Measurements from ENCODE around the gene FLT3.
A peak's percentile ranks its signal among the peaks of the same experiment; 100 is the strongest.
"Not testable (repeated sequence)": the region's sequence is repeated elsewhere in the genome, so short reads cannot be mapped to it uniquely, and the experiment has no call there.

The FLT3 gene

GRCh38 chr13:28120317-28120716 is 19.9 kb upstream of the FLT3 start:
- no peak overlapping the region for H3K27ac ChIP-seq
- no peak for TF ChIP-seq CTCF (conservative IDR thresholded peaks at IDR 0.05)

GRCh38 chr13:28117689-28118377 is 17.5 kb upstream of the FLT3 start:
- H3K27ac ChIP-seq, result peak overlapping the region; percentile 52
- no peak for TF ChIP-seq CTCF (conservative IDR thresholded peaks at IDR 0.05)

GRCh38 chr13:28116736-28117135 is 16.4 kb upstream of the FLT3 start:
- TF ChIP-seq CTCF (conservative IDR thresholded peaks at IDR 0.05), result no peak
- no peak overlapping the region for H3K27ac ChIP-seq

- no peak overlapping the region for H3K27ac ChIP-seq
- TF ChIP-seq CTCF (conservative IDR thresholded peaks at IDR 0.05), result no peak
Measured at GRCh38 chr13:28110414-28110813, 10.0 kb upstream of the FLT3 start.

- no peak for TF ChIP-seq CTCF (conservative IDR thresholded peaks at IDR 0.05)
- no peak overlapping the region for H3K27ac ChIP-seq
Measured at GRCh38 chr13:28106976-28107375, 6.6 kb upstream of the FLT3 start.

GRCh38 chr13:28101886-28102285 is 1.5 kb upstream of the FLT3 start:
- not testable (repeated sequence) for H3K27ac ChIP-seq

GRCh38 chr13:28099396-28100149 is 803 bp downstream of the FLT3 start:
- no peak overlapping the region for H3K27ac ChIP-seq
- TF ChIP-seq CTCF (conservative IDR thresholded peaks at IDR 0.05), result no peak

- no peak for TF ChIP-seq CTCF (conservative IDR thresholded peaks at IDR 0.05)
- no peak overlapping the region for H3K27ac ChIP-seq
Measured at GRCh38 chr13:28097503-28097902, 2.9 kb downstream of the FLT3 start.
